ENCODE measurements around the gene SLC35F4.

GRCh38 chr14:57699947-57700346 lies 165.9 kb downstream of the SLC35F4 start:
- TF ChIP-seq, protein P1, sequence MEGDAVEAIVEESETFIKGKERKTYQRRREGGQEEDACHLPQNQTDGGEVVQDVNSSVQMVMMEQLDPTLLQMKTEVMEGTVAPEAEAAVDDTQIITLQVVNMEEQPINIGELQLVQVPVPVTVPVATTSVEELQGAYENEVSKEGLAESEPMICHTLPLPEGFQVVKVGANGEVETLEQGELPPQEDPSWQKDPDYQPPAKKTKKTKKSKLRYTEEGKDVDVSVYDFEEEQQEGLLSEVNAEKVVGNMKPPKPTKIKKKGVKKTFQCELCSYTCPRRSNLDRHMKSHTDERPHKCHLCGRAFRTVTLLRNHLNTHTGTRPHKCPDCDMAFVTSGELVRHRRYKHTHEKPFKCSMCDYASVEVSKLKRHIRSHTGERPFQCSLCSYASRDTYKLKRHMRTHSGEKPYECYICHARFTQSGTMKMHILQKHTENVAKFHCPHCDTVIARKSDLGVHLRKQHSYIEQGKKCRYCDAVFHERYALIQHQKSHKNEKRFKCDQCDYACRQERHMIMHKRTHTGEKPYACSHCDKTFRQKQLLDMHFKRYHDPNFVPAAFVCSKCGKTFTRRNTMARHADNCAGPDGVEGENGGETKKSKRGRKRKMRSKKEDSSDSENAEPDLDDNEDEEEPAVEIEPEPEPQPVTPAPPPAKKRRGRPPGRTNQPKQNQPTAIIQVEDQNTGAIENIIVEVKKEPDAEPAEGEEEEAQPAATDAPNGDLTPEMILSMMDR (IDR thresholded peaks at IDR 0.05; ENCODE audit: insufficient read depth, low read length) = no peak
- TF ChIP-seq POLR2AphosphoS5 (IDR thresholded peaks at IDR 0.05; ENCODE audit: low read depth) = no peak
- TF ChIP-seq GABPA (IDR thresholded peaks at IDR 0.05; ENCODE audit: low read depth) = no peak
- TF ChIP-seq REST (IDR thresholded peaks at IDR 0.05; ENCODE audit: insufficient replicate concordance, low read depth) = no peak
